Glomerular endothelial cell (primary cell): ENCODE data around the gene PHF2. TPM values are rescaled to one million over a fixed set of nuclear protein-coding genes. Genes with fewer than 3 reads are reported as not detected.

Source experiments
- DNase-seq: peaks from one replicate; pipeline ENCODE4 v3.0.0-alpha.2; 2011; ENCODE audit warnings: low read depth, low spot score; ENCODE audit errors: extremely low read depth
- total RNA-seq: library from RNA; depleted of rRNA; stranded (reverse); fragments of >200 nt; gene quantifications from 2 replicates; pipeline ENCODE4 v1.2.3, GENCODE V29; 2015

Gene PHF2
- total RNA-seq, 1 donor from 2014 or later: 22.9 TPM

DNA sequence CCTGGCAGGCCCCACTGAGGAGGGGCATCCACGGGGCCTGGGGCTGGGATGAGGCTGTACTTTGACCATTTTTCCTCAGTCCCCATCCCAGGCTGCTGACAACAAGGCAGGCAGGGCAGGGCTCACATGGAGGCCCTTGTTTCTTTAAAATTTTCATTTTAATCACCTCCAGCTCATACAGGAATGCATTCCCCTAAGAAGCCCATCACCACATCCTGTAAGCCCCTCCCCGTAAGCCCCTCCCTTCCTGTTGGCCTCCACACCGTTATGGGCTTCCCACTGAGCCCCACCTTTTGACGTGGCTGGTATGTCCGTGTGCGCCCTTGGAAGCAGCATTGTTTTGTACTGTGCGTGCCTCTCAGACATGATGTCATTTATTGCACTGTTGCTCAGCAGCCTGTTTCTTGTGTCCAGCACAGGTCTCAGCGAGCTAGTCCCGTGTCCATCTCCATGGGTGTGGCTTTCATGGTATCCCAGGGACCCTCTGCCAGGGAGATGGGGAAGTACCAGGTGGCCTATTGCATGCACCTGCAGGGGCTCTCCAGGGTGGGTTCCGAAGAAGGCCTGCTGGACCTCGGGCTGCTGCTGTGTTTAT lies 22.4 kb downstream of the PHF2 start:
- DNase-seq: no peak

DNA sequence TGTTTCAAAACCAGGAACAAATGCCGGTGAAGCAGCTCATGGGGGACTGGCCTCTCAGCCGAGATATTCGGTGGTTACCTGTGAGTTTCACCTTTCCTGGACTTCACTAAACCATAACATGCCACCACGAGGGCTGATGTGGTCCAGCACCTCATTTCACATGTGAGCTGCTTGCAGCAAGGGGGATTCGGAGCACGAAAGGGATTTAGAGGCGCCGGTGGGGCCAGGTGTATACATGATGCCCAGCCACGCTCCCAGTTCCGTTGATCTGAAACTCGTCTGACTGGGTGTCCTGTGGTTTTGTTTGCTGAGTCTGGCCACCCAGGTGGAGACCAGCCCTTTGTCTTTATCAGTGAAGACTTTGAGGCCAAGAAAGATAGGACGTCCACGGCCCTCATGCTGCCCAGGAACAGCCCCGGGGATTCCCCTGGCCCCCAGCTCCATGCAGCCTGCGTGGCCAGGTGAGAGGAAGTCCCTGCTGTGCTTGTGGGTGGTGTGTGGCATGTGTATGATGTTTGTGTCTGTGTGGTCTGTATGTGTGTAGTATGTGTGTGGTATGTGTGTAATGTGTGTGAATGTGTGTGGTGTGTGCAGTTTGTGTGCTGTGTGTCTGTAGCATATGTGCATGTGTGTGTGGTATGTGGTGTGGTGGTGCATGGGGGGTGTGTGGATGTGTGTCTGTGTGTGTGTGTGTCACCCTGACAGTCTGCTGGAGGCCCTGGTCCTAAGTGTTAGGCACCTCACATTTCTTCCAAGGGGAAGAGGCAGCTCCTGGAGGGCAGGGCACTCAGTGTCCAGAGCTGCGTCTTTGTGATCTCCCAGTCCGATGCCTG lies 23.4 kb downstream of the PHF2 start:
- no peak for DNase-seq

DNA sequence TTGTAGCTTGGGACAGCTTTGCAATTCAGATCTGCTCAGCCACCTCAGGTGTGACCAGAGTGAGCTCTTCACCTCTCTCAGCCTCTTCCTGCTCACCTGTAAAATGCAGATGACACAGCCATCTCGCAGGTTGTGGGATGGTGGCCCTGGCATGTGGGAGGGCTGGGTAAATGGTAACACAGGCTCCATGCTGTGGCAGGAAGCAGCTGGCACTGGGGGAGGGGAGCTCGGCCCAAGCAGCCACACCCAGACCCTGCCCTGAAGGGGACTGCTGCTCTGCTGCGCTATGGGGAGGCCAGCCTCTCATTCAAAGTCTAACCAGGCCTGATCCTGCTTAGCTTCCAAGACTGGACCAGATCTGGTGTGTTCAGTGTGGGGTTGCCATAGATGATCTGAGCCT lies 24.1 kb downstream of the PHF2 start:
- DNase-seq: no peak

GRCh38 chr9:93601063-93601462 lies 24.7 kb downstream of the PHF2 start:
- DNase-seq: no peak

- DNase-seq: no peak
Measured at GRCh38 chr9:93601666-93602065, 25.3 kb downstream of the PHF2 start.

GRCh38 chr9:93603011-93603410 lies 26.6 kb downstream of the PHF2 start:
- DNase-seq: no peak

DNA sequence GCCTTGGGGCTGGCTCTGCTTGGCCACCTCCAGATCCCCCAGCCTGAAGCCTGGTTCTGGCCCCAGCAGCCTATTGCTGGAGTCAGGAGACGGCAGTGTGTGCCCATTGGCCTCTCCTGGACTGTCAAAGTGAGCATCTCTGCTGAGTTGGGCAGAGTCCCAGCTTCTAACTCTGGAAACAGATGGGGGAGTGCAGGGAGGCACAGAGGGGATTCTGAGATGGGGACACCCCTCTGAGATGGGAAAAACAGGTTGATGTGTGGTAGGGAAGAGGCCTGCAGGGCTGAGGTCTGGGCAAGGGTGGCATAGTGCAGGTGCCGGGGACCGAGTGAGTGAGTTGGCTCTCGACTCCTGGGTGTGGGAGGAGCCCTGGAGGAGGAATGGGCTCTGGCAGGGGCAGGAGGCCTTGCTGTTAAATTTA lies 27.5 kb downstream of the PHF2 start:
- DNase-seq: no peak

GRCh38 chr9:93606187-93606586 lies 29.8 kb downstream of the PHF2 start:
- no peak for DNase-seq

- no peak for DNase-seq
Measured at GRCh38 chr9:93610206-93610605, 33.8 kb downstream of the PHF2 start.

- no peak for DNase-seq
Measured at GRCh38 chr9:93612052-93612795, 35.8 kb downstream of the PHF2 start.

DNA sequence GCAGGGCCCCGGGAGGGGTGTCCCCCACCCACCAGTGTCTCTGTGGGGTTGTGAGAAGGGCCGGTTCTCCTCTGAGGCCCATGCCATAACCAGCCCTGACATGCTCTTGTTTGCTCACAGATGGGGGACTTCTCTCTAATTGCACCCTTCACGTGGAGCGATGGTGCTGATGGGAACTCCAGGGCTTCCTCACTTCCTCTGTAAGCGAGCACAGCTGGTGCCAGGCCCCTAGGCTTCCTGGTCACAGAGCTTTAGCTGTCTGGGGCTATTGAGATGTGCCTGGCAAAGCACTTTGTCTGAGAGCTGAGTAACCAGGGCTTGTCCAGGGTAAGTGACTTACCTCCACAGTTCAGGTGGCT lies 36.4 kb downstream of the PHF2 start:
- no peak for DNase-seq

DNA sequence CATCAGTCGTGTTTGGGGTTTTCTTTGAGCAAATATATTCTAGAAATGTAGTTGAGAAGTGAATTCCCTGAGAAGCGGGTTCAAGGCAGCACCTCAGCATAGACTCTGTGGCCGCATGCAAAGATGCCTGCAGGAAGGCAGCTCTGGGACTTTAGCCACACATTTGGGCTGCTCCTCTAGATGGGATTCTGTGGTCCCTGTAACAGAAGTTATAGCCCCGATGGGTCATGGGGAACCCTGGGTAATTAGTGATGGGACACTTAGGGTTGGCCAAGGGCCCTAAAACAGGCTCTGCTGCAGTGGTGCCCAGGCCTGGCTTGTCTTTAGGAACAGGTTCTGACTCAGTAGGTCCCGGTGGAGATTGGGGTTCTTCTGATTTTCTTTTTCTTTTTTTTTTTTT lies 36.8 kb downstream of the PHF2 start:
- no peak for DNase-seq

DNA sequence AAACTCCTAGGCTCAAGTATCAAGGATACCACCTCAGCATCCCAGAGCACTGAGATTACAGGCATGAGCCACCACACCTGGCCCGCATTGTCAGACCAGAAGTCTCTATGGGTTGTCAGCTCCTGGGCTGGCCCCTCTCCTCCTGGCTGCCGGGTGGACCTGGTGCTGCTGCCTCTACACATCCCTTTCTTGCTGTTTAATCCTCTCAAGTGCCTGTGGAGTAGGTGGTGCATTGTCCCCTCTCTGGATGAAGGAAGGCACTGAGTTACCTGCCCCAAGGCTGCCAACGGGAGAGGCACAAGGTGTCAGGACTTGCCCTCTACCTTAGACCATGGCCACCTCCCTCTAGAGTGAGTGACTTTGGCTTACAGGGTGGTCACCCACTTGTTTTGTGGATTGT lies 37.4 kb downstream of the PHF2 start:
- no peak for DNase-seq

DNA sequence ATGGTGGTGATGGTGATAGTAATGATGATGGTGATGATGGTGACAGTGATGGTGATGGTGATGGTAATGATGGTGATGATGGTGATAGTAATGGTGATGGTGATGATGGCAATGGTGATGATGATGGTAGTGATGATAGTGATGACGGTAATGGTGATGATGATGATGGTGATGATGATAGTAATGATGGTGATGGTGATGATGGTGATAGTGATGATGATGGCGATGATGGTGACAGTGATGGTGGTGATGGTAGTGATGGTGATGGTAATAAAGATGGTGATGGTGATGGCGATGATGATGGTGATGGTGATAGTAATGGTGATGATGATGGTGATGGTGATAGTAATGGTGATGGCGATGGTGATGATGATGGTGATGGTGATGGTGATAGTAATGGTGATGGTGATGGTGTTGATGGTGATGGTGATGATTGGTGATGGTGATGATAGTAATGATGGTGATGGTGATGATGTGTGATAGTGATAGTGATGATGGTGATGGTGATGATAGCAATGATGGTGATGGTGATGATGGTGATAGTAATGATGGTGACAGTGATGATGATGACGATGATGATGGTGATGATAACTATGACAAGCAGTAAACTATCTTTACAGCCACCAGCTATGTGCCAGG lies 38.6 kb downstream of the PHF2 start:
- DNase-seq: no peak

- no peak for DNase-seq
Measured at GRCh38 chr9:93616044-93616443, 39.7 kb downstream of the PHF2 start.

DNA sequence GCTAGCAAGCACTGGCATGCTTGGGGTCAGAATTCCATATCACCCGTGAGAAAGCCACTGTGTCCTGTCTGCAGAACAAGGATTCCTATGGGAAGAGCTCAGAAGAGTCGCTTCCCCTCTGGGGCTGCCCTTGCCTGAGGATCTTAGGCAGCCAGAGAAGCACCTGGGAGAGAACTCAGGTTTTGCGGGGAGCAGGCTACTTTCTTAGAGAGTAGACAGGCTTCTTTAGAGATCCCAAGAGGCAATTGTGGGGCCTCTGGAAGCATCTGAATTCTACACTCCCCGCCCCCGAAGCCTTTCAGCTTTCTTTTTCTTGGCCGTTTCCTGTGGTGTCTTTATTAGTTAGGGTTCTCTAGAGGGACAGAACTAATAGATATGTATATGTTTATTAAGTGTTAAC lies 40.9 kb downstream of the PHF2 start:
- no peak for DNase-seq

DNA sequence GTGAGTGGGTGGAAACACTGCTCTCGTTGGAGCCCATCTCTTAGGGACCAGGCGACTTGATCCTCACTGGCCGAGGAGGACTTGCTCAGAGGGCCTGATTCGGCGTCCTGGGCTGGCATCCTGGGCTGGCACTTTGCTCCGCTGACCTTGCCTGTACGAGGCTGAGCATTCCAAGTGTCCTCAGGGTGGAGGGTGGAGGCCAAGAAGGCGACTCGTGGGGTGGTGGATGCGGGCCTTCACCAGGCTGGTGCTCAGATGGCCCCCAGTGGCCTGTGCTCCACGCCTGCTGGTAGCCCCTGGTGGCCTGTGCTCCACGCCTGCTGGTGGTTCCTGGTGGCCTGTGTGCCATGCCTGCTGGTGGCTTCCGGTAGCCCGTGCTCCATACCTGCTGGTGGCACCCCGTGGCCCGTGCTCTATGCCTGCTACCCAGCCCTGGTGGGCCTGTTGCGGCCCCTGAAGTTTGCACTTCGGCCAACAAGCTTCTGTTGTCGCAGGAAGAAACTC lies 42.9 kb downstream of the PHF2 start:
- no peak for DNase-seq

DNA sequence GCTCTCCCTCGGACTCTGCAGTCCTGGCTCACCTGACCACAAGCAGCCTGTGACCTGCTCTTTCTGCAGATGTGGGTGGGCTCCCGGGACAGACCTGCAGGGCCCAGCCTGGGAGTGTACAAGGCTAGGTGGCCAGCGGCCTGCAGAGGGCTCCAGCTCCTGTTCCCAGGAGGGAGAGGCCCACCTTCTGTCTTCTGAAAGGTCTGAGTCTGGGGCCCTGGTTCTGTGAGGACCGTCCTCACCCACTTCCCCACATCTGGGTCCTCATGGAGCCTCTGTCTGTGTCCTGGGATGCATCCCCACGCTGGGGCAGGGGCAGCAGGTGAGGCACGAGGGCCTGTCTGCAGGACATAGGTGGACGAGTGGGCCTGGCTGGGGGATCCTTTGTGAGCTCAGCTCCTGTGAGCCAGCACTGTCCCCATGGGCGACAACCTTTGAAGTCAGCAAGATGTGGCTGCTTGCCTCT lies 43.7 kb downstream of the PHF2 start:
- no peak for DNase-seq

- DNase-seq: no peak
Measured at GRCh38 chr9:93620881-93621820, 44.8 kb downstream of the PHF2 start.

DNA sequence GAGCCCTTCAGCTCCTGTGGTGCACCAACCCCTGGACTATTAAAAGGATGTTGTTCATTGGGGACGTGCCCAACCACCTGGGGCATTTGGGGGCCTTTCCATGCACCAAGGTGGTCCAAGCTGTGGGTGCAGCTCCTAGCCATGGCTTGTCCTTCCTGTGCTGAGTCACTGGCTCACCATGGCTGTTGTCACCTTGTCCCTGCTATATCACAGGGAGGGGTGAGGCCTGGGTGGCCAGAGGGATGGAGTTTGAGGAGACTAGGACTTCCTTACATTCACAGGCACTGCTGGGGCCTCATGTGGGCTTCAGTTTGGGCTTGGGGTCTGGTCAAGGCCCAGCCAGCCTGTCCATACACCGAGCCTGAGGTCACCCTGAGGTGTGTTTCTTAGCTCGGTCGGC lies 45.5 kb downstream of the PHF2 start:
- no peak for DNase-seq
